KOPT-K1 (cell line): ENCODE results near the gene TRIM33.

Experiments
- H3K27ac ChIP-seq: fragments of 200-600 bp; sonication (generic); 2 replicates; pipeline ENCODE4 v1.5.1; 2016; ENCODE audit warnings: antibody characterized with exemption, mild to moderate bottlenecking, low read depth, low read length; ENCODE audit not compliant: poor library complexity, severe bottlenecking
- H3K36me3 ChIP-seq: fragments of 200-600 bp; sonication (generic); 2 replicates; pipeline ENCODE4 v1.5.1; 2017; ENCODE audit warnings: antibody characterized with exemption, mild to moderate bottlenecking, low read length, moderate library complexity; ENCODE audit not compliant: insufficient read depth
- H3K9me3 ChIP-seq: fragments of 200-600 bp; sonication (generic); 2 replicates; pipeline ENCODE4 v1.5.1; 2017; ENCODE audit warnings: antibody characterized with exemption, low read length, mild to moderate bottlenecking; ENCODE audit not compliant: insufficient read depth, poor library complexity, severe bottlenecking

TRIM33 gene

DNA sequence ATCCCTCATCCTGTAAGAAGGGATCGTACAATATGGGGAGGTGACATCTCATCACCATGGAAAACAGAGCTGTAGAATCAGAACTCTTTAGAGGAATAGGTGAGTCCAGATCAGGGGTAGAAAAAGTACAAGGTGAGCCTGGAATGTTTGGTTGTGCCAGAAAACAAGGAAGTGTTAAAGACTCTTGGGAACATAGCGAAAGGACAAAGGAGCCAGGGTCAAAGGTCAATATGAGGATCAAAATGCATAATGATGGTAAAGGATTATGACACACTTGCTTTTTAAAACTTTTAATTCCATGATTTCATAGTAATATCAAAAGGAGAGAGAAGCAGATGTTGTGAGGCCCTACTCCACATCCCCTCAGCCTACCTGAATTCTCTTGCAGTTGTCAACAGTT, 19.2 kb upstream of the TRIM33 start:
- no peak overlapping the region for H3K27ac ChIP-seq
- H3K9me3 ChIP-seq, result no peaks in the 10 kb centered on the region
- H3K36me3 ChIP-seq, result no peaks in the 10 kb centered on the region

DNA sequence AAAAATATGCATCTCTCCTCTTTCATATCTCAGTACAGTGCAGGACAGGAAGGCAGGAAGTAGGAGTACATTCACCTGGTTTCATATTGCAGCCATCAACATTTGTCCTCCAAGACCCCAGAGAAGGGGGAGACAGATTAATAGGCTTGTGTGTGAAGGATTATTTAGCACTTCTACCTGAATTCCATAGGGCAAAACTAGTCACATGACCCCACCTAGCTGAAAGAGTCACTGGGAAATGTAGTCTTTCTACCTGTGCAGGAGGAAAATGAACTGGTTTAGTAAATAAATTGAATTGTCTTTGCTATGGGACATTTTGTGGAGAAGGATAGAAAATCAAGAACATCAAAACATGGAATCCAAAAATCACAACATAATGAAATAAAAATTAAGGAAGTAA, 13.9 kb upstream of the TRIM33 start:
- H3K36me3 ChIP-seq, result no peaks in the 10 kb centered on the region
- H3K9me3 ChIP-seq, result no peaks in the 10 kb centered on the region
- H3K27ac ChIP-seq, result no peak overlapping the region

DNA sequence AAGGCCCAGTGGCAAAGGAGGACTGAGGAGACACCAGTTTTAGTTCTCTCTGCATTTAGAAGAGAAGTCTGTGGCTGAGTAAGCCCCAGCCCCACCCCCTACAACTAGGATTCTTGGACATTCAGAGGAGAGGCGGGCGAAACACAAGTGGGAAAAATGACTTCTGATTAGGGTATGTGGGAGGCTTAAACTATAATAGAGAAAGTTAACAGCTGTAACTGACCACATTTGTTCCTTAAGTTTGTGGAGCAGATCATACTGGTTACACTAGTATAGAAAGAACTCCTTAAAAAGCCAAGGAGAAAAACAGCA, 11.2 kb upstream of the TRIM33 start:
- H3K9me3 ChIP-seq, result no peaks in the 10 kb centered on the region
- H3K27ac ChIP-seq, result no peak overlapping the region
- no peaks in the 10 kb centered on the region for H3K36me3 ChIP-seq

DNA sequence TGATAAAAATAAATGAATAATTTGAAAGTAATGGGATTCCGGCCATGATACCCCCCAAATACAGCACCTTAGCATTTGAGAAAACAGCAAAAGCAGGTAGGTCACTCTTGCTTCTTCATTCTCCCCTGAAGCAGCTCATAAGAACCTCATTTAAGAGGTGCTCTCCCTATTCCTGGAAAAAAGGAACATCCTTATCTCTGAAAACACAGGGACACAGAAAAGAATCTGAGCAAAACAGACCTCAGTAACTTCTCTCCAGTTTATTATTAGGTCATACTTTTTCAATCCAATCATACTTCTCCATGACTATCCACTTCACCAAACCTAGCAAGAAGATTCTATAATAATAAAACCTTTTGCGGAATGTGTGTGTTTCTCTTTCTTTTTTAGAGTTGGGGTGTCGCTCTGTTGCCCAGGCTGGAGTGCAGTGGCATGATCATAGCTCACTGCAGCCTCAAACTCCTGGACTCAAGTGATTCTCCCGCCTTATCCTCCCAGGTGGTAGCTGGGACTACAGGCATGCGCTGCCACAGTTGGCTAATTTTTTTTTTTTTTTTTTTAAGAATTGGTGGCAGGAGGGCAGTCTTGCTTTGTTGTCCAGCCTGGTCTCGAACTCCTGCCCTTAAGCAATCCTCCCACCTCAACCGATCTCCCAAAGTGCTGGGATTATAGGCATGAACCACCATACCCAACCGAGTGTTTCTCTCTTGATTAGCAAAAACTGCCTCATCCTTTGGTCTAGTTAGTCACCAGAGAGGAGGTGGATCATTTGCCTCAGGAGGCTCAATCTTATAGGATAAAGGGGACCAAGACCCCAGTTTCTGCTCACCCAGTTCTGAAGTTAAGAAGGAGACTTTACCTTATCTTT, 10.6 kb upstream of the TRIM33 start:
- Histone ChIP-seq H3K27ac (no peak overlapping the region), H3K9me3 (no peaks in the 10 kb centered on the region)

DNA sequence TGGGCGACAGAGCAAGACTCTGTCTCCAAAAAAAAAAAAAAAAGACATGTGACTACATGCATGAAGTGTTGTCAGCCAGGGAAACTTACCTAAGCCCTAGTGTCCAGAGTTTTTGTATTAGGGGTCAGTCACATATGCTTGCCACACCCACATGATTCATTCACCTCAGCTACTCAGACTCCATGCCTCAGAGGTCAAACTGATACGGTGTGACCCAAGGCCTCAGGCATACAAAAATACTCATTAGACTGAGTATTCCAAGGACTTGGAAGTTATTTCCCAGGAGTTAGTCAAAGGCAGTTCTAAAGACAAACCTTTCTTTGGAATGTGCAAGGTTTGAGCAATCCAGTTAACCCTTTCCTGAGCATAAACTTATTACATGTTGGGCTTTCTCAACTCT, 6.3 kb upstream of the TRIM33 start:
- H3K27ac ChIP-seq, result no peak overlapping the region
- no peaks in the 10 kb centered on the region for H3K36me3 ChIP-seq
- no peaks in the 10 kb centered on the region for H3K9me3 ChIP-seq

More for the DNA sequence above, 10.6 kb upstream of the TRIM33 start:
- H3K36me3 ChIP-seq, result no peaks in the 10 kb centered on the region

DNA sequence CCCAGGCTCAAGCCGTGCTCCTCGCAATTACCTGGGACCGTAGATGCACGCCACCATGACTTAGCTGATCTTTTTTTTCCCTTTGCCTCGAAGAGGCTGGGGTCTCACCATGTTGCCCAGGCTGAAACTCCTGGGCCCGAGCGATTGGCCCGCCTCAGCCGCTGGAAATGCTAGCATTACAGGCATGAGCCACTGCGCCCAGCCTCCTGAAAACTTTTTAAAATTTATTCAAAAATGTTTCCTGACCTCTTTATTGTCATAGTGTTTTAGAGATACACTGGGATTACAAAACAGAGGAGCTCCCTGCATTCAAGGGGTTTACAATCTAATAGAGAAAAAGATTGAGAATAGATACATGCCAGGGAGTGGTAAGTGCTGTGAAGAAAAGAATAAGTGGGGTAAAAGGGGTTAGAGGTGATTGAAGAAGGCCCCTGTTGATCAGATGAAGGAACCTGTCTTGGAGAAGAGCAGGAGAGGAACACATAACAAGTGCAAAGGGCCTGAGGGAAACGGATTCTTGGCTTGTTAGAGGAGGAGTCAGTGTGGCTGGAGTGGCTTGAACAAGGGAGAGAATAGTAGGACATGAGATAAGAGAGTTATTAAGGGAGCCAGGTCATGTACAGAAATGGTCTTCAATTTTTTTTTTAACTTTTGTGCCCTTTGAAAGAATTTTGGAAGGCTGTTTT, 1.7 kb upstream of the TRIM33 start:
- H3K9me3 ChIP-seq, result no peaks in the 10 kb centered on the region
- no peak overlapping the region for H3K27ac ChIP-seq
- 0 out of 2 replicates have a peak, but pooled peaks cover 11% of the 10 kb centered on the region for H3K36me3 ChIP-seq

DNA sequence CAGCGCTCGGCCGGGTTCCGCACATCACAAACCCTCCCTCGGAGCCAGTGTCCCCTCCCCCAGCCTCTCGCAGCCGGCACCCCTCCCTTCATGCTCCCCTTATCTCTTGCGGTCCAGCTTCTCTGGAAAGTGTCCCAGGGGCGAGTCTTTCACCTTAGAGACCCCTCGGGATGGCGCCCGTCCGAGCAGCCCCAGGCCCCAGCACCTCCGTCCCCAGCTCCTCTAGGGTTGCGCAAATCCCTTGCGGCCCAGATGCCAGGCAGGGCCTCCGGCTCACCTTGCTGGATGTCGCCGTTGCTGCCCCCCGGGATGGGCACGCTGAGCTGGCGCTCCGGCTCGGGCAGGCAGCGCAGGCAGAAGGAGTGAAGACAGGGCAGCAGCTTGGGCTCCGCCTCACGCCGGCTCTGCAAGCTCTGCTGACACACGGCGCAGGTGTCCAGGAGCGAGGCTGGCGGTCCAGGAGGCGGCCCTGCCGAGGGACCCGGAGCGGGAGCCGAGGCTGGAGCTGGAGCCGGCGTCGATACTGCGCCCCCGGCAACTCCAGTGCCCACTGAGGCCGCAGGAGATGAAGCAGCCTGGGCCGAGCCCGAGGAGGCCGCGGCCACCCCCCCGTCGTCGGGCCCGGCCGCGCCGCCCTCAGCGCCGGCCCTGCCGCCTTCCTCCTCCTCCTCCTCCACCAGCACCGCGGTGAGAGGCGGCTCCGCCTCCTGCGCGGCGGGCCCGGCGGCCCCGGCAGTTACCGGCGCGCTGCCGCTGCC, 550 bp downstream of the TRIM33 start:
- H3K36me3 ChIP-seq, result peaks cover 32% of the 10 kb centered on the region
- no peaks in the 10 kb centered on the region for H3K9me3 ChIP-seq
- H3K27ac ChIP-seq, result peak overlapping the region; percentile 95

DNA sequence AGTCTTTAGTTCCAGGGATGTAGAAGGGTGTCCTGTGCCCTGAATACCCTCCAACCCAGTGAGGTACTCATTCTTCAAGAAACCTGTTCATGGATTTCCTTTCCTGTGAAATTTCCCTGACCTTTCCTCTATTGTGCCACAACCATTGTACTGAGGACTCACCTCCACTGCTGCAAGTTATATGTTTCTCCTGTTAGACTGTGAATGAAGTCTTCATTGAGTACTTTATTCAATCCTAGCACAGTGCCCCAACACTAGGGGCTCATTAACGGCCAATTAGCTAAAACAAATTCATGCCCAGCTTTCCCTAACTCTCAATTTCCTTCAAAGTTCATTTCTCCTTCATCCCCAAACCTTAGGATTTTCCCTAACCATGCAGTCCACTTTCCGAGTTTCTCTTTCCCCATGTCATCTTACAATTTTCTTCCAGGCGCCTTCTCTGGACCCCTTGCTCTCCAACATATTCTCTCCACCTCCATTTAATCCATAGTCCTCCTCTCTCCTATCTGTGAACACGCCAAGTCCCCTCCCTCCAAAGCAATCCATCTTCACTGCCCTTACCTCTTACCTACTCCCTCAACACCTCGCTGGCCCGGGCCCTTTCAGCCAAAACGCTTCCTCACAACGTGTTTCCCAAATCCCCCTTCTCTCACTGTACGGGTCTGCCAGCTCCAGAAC, 1.3 kb downstream of the TRIM33 start:
- Histone ChIP-seq H3K36me3 (peaks cover 39% of the 10 kb centered on the region), H3K27ac (peak overlapping the region; percentile 95), H3K9me3 (no peaks in the 10 kb centered on the region)

DNA sequence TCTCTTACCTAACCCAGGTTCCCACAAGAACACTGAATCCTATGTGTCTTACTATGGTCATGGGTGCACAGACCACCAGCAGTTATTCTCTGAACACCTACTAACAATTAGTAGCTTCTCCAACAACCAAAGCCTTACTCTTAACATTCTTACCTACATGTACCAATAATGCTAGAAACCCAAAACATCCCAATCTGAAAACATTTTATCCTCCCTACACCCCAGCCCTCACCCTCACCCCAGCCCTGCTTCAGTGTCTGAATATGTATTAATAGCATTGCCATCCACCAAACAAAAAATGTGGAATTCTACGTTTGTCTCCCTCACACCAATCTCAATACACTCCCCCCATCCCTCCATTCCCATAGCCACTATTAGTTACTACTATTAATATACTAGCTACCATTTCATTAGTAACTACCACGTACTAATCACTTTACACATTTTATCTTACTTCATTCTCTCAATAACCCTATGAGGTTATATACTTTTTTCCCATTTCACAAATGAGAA, 2.6 kb downstream of the TRIM33 start:
- Histone ChIP-seq H3K36me3 (peaks cover 46% of the 10 kb centered on the region), H3K27ac (no peak overlapping the region), H3K9me3 (no peaks in the 10 kb centered on the region)

DNA sequence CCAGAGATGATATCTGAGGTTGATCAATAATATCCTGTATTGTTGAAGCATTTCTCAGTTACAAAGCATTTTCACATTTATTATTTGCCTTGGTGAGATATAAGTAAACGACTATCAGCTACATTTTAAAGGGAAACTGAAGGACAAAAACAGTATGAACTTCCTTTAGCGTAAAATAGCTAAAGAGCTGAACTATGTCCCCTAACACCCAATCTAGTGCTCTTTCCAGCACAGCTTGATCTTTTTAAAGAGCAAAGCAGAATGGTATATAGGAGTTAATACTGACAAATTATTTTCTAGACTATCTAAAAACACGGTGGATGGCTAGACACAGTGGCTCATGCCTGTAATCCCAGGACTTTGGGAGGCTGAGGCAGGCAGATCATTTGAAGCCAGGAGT, 3.5 kb downstream of the TRIM33 start:
- no peak overlapping the region for H3K27ac ChIP-seq
- H3K36me3 ChIP-seq, result peaks cover 47% of the 10 kb centered on the region

DNA sequence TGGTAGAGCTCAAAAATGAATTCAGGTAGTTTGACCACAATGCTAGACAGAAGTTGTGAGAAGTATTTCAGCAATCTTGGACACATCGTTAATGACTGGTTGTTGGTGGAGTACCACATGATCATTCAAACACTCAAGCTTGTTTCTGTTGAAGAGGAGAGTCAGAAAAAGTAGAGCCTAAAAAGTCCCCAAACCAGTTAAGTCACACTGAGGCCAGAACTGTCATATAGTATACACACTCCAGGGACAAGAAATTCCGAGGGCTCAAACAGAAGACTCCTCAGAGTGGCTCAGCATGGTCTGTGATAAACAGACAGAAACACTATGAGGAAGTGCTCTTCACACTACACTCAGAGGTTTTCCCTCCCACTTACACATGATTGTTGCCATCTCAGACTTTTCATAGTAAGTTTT, 5.8 kb downstream of the TRIM33 start:
- H3K27ac ChIP-seq, result no peak overlapping the region
- peaks cover 13% of the 10 kb centered on the region for H3K9me3 ChIP-seq
- peaks cover 64% of the 10 kb centered on the region for H3K36me3 ChIP-seq

More for the DNA sequence above, 3.5 kb downstream of the TRIM33 start:
- H3K9me3 ChIP-seq, result no peaks in the 10 kb centered on the region

DNA sequence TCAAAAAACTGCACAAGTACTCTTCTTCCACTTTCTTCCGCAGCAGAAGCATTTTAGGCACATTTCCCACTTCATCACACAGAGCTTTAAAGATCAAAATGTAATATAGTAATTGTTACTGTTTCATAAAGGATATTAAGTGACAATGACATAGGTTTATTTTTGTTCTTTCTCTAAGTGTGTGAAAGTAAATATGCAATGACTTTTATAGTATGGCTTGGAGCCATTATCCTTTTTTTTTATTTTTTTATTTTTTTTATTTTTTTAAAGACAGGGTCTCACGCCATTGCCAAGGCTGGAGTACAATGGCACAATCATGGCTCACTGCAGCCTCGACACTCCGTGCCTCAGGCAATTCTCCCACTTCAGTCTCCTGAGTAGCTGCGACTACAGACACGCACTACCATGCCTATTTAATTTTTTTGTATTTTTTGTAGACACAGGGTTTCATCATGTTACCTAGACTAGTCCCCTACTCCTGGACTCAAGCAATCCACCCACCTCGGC, 7.0 kb downstream of the TRIM33 start:
- Histone ChIP-seq H3K27ac (no peak overlapping the region), H3K36me3 (peaks cover 72% of the 10 kb centered on the region), H3K9me3 (peaks cover 25% of the 10 kb centered on the region)

DNA sequence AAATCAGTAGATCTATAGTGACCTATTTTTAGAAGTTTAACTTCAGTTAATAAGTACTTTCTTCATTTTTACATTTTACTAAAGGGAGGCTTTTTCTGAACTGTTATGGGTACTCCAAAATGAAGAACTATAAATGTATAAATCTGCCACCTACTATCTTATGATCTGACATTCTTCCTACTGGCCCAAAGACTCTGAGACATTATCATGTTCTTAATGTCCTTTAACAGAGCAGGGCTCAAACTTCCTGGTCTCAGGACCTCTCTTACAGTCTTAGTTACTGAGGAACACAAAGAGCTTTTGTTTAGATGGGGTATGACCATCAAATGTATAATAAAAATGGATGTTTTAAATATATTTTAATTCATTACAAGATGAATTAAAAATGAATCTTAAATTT, 8.9 kb downstream of the TRIM33 start:
- Histone ChIP-seq H3K27ac (no peak overlapping the region), H3K36me3 (peaks cover 79% of the 10 kb centered on the region), H3K9me3 (peaks cover 29% of the 10 kb centered on the region)

DNA sequence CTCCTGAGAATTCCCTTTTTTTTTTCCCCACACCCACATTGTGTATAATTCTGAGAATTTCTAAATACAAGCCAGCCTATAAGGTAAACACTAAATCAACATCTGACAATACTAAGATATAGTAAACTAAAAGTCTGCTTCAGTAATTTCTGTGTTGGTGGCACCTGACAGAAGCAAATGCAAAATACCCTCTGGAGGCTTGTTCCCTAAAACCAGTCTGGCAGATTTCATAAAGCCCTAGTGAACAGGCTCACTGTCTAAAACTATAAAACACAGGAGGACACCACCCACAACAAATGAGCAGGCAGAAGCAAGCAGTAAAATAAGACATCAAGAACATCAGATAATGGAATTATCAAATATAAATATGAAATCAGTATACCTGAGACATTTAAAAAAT, 11.5 kb downstream of the TRIM33 start:
- Histone ChIP-seq H3K27ac (no peak overlapping the region), H3K36me3 (peaks cover 77% of the 10 kb centered on the region), H3K9me3 (peaks cover 45% of the 10 kb centered on the region)
